ENCODE measurements around the gene PUM1. TPM values are rescaled to one million over a fixed set of nuclear protein-coding genes. Genes with fewer than 3 reads are reported as not detected.
A peak's percentile ranks its signal among the peaks of the same experiment; 100 is the strongest.

Gene PUM1
- total and polyA plus RNA-seq, 2 donors (not counting 3 experiments of a cell fraction or from before 2014, with no cell fraction given): 94.7 to 124 TPM

- CTCF ChIA-PET: no interaction called here
- dilution Hi-C loops (cut with MboI; ENCODE audit: extremely low pct_ligation_motif_present, low sequenced_read_pairs): no loop called here
- DNase-seq (ENCODE audit: low read depth, low spot score) (peak; percentile 19), FAIRE-seq (no peak)
- H3K27me3 ChIP-seq (ENCODE audit: control insufficient read depth in 2 of 2, insufficient read depth in 2 of 2, low read length in 2 of 2): no peaks in the 10 kb centered on the region
- no peak overlapping the region for H2AFZ ChIP-seq (ENCODE audit: low read depth, low read length)
- TF ChIP-seq GATA2 (IDR thresholded peaks at IDR 0.05; ENCODE audit: insufficient read depth, insufficient read length, low read depth, low read length) (no peak), MAX (IDR thresholded peaks at IDR 0.05; ENCODE audit: insufficient read depth, insufficient read length) (no peak), EZH2 (IDR thresholded peaks at IDR 0.05; ENCODE audit: borderline replicate concordance, low read depth, low read length, severe bottlenecking) (no peak), CTCF (IDR thresholded peaks at IDR 0.05; ENCODE audit: extremely low read depth in 1 of 2, insufficient read depth in 1 of 2, low read depth in 1 of 2, low read length in 2 of 2) (no peak), MYC (IDR thresholded peaks at IDR 0.05; ENCODE audit: low read depth, low read length) (no peak), FOS (IDR thresholded peaks at IDR 0.05; ENCODE audit: borderline replicate concordance, insufficient read depth, low read length) (no peak), JUN (IDR thresholded peaks at IDR 0.05; ENCODE audit: borderline replicate concordance, insufficient read depth, insufficient read length, low read depth) (no peak), POLR2A (IDR thresholded peaks at IDR 0.05; ENCODE audit: low read depth, low read length) (no peak), POLR2AphosphoS5 (IDR thresholded peaks at IDR 0.05; ENCODE audit: insufficient read depth, low read depth, low read length) (no peak)
- H3K4me1 ChIP-seq (ENCODE audit: control insufficient read depth, extremely low read depth, insufficient read depth, low read length): no peaks in the 10 kb centered on the region
- peaks cover 86% of the 10 kb centered on the region for H3K79me2 ChIP-seq (ENCODE audit: control insufficient read depth, insufficient read depth, low read length)
- peaks cover 7% of the 10 kb centered on the region for H4K20me1 ChIP-seq (replicated peaks; ENCODE audit: control insufficient read depth, extremely low read depth, insufficient read depth, low read length)
- peaks cover 2 to 4% of the 10 kb centered on the region in 2 experiments for H3K36me3 ChIP-seq (ENCODE audit: control insufficient read depth in 2 of 2, extremely low read depth in 1 of 2, insufficient read depth in 2 of 2, low read length in 2 of 2)
- no peaks in the 10 kb centered on the region for H3K9me1 ChIP-seq (replicated peaks; ENCODE audit: control insufficient read depth, extremely low read depth, insufficient read depth, low read length)
- H3K4me3 ChIP-seq (replicated peaks in 1 of 3; ENCODE audit: insufficient read depth in 1 of 3, low read depth in 1 of 3, low read length in 3 of 3): no peak overlapping the region
- POLR2A ChIA-PET: no interaction called here
- intact Hi-C loops (cut with micrococcal nuclease): no loop called here
- no peak overlapping the region for H3K9ac ChIP-seq (replicated peaks; ENCODE audit: extremely low read depth, insufficient read depth, low read length)
- H3K9me3 ChIP-seq (replicated peaks; ENCODE audit: control insufficient read depth, insufficient read depth, low read length): no peaks in the 10 kb centered on the region
- no peak overlapping the region for H3K27ac ChIP-seq (ENCODE audit: insufficient read depth, low read depth, low read length)
- no TSS peak for BruUV-seq (replicated peaks)
- H3K4me2 ChIP-seq (ENCODE audit: insufficient read depth, low read length): no peak overlapping the region
Observed at GRCh38 chr1:30998171-30998570, 67.3 kb downstream of the PUM1 start.
